ENCODE data around the gene CDC37.

DNA sequence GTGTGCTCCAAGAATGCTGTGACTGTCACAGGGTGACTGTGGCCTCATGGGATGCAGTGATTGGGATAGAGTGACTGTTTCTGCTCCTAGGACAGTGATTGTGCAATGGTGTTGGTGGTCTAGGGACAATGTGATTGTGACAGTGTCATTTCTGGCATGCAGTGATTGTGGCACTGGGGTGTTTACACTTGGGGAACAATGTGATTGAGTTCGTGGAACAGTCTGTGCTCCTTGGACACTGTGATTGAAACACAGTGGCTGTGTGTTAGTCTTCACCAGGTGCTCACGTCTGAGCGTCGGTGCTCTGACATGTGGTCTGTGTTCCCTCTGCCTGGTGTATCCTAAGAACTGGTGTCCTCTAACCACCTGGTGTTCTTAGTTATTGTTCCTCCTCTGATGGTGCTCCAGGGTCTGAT is 18.7 kb upstream of the CDC37 start:
- TF ChIP-seq, protein P1, sequence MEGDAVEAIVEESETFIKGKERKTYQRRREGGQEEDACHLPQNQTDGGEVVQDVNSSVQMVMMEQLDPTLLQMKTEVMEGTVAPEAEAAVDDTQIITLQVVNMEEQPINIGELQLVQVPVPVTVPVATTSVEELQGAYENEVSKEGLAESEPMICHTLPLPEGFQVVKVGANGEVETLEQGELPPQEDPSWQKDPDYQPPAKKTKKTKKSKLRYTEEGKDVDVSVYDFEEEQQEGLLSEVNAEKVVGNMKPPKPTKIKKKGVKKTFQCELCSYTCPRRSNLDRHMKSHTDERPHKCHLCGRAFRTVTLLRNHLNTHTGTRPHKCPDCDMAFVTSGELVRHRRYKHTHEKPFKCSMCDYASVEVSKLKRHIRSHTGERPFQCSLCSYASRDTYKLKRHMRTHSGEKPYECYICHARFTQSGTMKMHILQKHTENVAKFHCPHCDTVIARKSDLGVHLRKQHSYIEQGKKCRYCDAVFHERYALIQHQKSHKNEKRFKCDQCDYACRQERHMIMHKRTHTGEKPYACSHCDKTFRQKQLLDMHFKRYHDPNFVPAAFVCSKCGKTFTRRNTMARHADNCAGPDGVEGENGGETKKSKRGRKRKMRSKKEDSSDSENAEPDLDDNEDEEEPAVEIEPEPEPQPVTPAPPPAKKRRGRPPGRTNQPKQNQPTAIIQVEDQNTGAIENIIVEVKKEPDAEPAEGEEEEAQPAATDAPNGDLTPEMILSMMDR (IDR thresholded peaks at IDR 0.05) = no peak
- no peak for TF ChIP-seq POLR2AphosphoS5 (IDR thresholded peaks at IDR 0.05)

All from sigmoid colon (tissue), 4 donors.